ENCODE data around the gene LCOR.

LCOR gene

GRCh38 chr10:97034958-97035769 lies 203.1 kb downstream of the LCOR start:
- FAIRE-seq, result no peak

GRCh38 chr10:97037365-97038361 lies 205.6 kb downstream of the LCOR start:
- FAIRE-seq, result peak; percentile 84

- FAIRE-seq, result no peak
Measured at GRCh38 chr10:97038688-97039087, 206.6 kb downstream of the LCOR start.

DNA sequence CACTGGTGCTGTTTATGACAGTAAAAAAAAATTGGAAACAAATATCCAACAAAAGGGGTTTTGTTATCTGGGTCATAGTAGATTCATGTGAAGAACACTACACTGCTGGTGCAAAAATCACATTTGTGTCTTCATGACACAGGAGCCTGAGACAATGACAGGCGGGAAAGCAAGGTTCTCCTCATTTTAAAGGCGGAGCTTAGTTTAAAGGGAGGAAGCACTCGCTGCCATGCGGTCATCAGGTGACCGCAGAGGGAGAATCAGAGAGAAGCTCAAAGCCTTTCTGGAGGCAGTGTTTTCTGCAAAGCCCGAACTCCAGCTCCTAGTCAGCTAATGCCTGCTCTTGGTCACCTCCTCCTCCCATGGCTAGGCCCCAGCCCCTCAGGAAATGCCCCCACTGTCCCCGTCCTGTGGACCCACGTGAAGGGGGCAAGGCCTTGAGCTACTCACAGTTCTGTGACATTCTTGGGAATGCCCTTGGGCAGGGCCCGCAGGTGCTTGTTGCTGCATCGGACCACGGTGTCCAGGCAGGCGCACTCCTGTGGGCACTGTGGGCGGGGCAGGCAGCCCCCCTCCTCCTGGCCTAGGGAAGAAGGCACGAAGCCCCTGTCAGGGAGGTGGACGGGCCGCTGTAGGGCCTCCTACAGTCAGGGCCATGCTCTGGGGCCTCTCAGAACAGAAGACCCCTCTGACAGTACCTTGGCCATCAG lies 207.6 kb downstream of the LCOR start:
- no peak for FAIRE-seq

GRCh38 chr10:97040248-97040584 lies 208.1 kb downstream of the LCOR start:
- FAIRE-seq, result no peak

- FAIRE-seq, result no peak
Measured at GRCh38 chr10:97040706-97041105, 208.6 kb downstream of the LCOR start.

DNA sequence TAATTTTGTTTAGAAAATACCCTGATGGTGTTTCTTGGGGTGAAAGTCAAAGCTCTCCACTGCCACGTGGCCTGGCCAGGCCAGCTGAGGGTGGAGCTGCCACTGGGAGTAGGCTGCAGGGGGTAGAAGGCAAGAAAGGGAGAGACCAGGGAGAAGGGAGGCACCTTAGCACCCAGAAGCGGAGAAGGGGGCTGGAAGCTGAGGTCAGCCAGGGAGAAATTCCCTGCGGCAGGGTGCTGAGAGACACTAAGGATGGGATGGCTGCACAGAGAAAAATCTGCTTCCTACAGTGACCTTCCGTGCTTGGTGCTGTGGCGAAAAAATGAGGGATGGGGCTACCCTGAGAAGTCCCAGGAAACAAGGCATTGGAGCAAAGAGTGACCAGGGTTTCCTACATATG lies 210.0 kb downstream of the LCOR start:
- no peak for FAIRE-seq

GRCh38 chr10:97042716-97043562 lies 210.8 kb downstream of the LCOR start:
- no peak for FAIRE-seq

- no peak for FAIRE-seq
Measured at GRCh38 chr10:97043563-97043855, 211.4 kb downstream of the LCOR start.

Measured in G401.6 (cell line).